ENCODE measurements around the gene OPCML.
A peak's percentile ranks its signal among the peaks of the same experiment; 100 is the strongest.

Gene OPCML

GRCh38 chr11:132538642-132539041 is 993.7 kb downstream of the OPCML start:
- Histone ChIP-seq H3K27me3 (replicated peaks) (no peaks in the 10 kb centered on the region), H3K4me3 (ENCODE audit: low read depth, low read length) (no peak overlapping the region), H3K36me3 (replicated peaks) (no peaks in the 10 kb centered on the region), H3K27ac (no peak overlapping the region)
- TF ChIP-seq CTCF (IDR thresholded peaks at IDR 0.05; ENCODE audit: low read depth, low read length, missing control alignments): no peak
- no peak for DNase-seq
- in situ Hi-C loops (cut with HindIII; ENCODE audit: low pct_ligation_motif_present, low sequenced_read_pairs): no loop called here

GRCh38 chr11:132535830-132536229 is 996.5 kb downstream of the OPCML start:
- no peak for TF ChIP-seq CTCF (IDR thresholded peaks at IDR 0.05; ENCODE audit: low read depth, low read length, missing control alignments)
- H3K27me3 ChIP-seq (replicated peaks): no peaks in the 10 kb centered on the region
- no peak for DNase-seq
- no peak overlapping the region for H3K4me3 ChIP-seq (ENCODE audit: low read depth, low read length)
- in situ Hi-C loops (cut with HindIII; ENCODE audit: low pct_ligation_motif_present, low sequenced_read_pairs): no loop called here
- no peaks in the 10 kb centered on the region for H3K36me3 ChIP-seq (replicated peaks)
- no peak overlapping the region for H3K27ac ChIP-seq

- Histone ChIP-seq H3K27me3 (replicated peaks) (no peaks in the 10 kb centered on the region), H3K4me3 (ENCODE audit: low read depth, low read length) (no peak overlapping the region), H3K36me3 (replicated peaks) (no peaks in the 10 kb centered on the region), H3K27ac (no peak overlapping the region)
- no peak for TF ChIP-seq CTCF (IDR thresholded peaks at IDR 0.05; ENCODE audit: low read depth, low read length, missing control alignments)
- in situ Hi-C loops (cut with HindIII; ENCODE audit: low pct_ligation_motif_present, low sequenced_read_pairs): no loop called here
- peak; percentile 35 for DNase-seq
Measured at GRCh38 chr11:132531921-132532320, 1000.4 kb downstream of the OPCML start.

GRCh38 chr11:132528181-132528580 is 1004.1 kb downstream of the OPCML start:
- in situ Hi-C loops (cut with HindIII; ENCODE audit: low pct_ligation_motif_present, low sequenced_read_pairs): no loop called here
- DNase-seq: no peak
- H3K36me3 ChIP-seq (replicated peaks): no peaks in the 10 kb centered on the region
- no peak for TF ChIP-seq CTCF (IDR thresholded peaks at IDR 0.05; ENCODE audit: low read depth, low read length, missing control alignments)
- no peaks in the 10 kb centered on the region for H3K27me3 ChIP-seq (replicated peaks)
- H3K27ac ChIP-seq: no peak overlapping the region
- no peak overlapping the region for H3K4me3 ChIP-seq (ENCODE audit: low read depth, low read length)

GRCh38 chr11:132523929-132524328 is 1008.4 kb downstream of the OPCML start:
- Histone ChIP-seq H3K27ac (no peak overlapping the region), H3K36me3 (replicated peaks) (no peaks in the 10 kb centered on the region), H3K4me3 (ENCODE audit: low read depth, low read length) (no peak overlapping the region), H3K27me3 (replicated peaks) (no peaks in the 10 kb centered on the region)
- TF ChIP-seq CTCF (IDR thresholded peaks at IDR 0.05; ENCODE audit: low read depth, low read length, missing control alignments): peak; percentile 9
- DNase-seq: no peak
- in situ Hi-C loops (cut with HindIII; ENCODE audit: low pct_ligation_motif_present, low sequenced_read_pairs): no loop called here

- no peak for TF ChIP-seq CTCF (IDR thresholded peaks at IDR 0.05; ENCODE audit: low read depth, low read length, missing control alignments)
- no peaks in the 10 kb centered on the region for H3K36me3 ChIP-seq (replicated peaks)
- H3K27me3 ChIP-seq (replicated peaks): no peaks in the 10 kb centered on the region
- H3K27ac ChIP-seq: no peak overlapping the region
- H3K4me3 ChIP-seq (ENCODE audit: low read depth, low read length): no peak overlapping the region
- DNase-seq: no peak
- in situ Hi-C loops (cut with HindIII; ENCODE audit: low pct_ligation_motif_present, low sequenced_read_pairs): no loop called here
Measured at GRCh38 chr11:132520199-132520598, 1012.1 kb downstream of the OPCML start.
